Lower leg skin (tissue), 4 donors: ENCODE results near the gene TSPAN32. TPM values are rescaled to one million over a fixed set of nuclear protein-coding genes. Genes with fewer than 3 reads are reported as not detected.

ENCODE experiments used
- DNase-seq, 2 donors: peaks; one replicate each; pipeline ENCODE4 v3.0.0-alpha.2; 2019; ENCODE audit warnings: low spot score in 2 of 2
- H3K4me3 ChIP-seq: fragments of 200-600 bp; sonication (generic); 2 replicates; pipeline ENCODE4 v1.5.1; 2017; ENCODE audit warnings: mild to moderate bottlenecking, low read depth; ENCODE audit not compliant: poor library complexity, severe bottlenecking
- CTCF ChIP-seq, 3 donors: fragments of 450-650 bp; IDR thresholded peaks; one replicate each; pipeline ENCODE4 v1.5.1; 2016; ENCODE audit warnings: antibody characterized with exemption in 3 of 3, mild to moderate bottlenecking in 3 of 3, moderate library complexity in 2 of 3
- POLR2A ChIP-seq, 2 donors: fragments of 450-650 bp; IDR thresholded peaks; one replicate each; pipeline ENCODE4 v1.6.1; 2016 to 2017; ENCODE audit warnings: antibody characterized with exemption in 2 of 2, mild to moderate bottlenecking in 1 of 2, moderate library complexity in 1 of 2
- WGBS, 2 donors: methylation state at CpG; one replicate each; pipeline ENCODE4 v1.1.5; 2018; 5-methylcytosine and 5-hydroxymethylcytosine counted together
- intact Hi-C: fragments of 100-400 bp; cut with DNase I; formaldehyde crosslinking; loops from one replicate; pipeline ENCODE4 v1.15.0; 2023; ENCODE audit warnings: low total_unique reads
- total RNA-seq, 4 donors: library from RNA; depleted of rRNA; stranded (reverse); fragments of >200 nt; gene quantifications; one replicate each; pipeline ENCODE4 v1.1.0, GENCODE V29; 2016

The TSPAN32 gene
- total RNA-seq, 4 donors from 2014 or later = 0.30 to 2.4 (median 1.5) TPM

- DNase-seq = peak in 1 of 2 donors; percentile 83
- WGBS, 2 donors = 88 to 90% methylated on average over 26 to 33 of the region's 34 CpGs
- intact Hi-C loops = no loop called here
- TF ChIP-seq CTCF (IDR thresholded peaks at IDR 0.05) (no peak), POLR2A (IDR thresholded peaks at IDR 0.05) (no peak)
- no peak overlapping the region for H3K4me3 ChIP-seq
Measured at GRCh38 chr11:2313051-2313951, 11.5 kb downstream of the TSPAN32 start.

- TF ChIP-seq POLR2A (IDR thresholded peaks at IDR 0.05) = no peak
- TF ChIP-seq CTCF (IDR thresholded peaks at IDR 0.05) = no peak
- 86 to 90% methylated on average over 7 of the region's 7 CpGs for WGBS, 2 donors
- DNase-seq = peak in 1 of 2 donors; percentile 60
- intact Hi-C loops = no loop called here
- H3K4me3 ChIP-seq = no peak overlapping the region
Measured at GRCh38 chr11:2314136-2314524, 12.3 kb downstream of the TSPAN32 start.

- TF ChIP-seq POLR2A (IDR thresholded peaks at IDR 0.05) (no peak), CTCF (IDR thresholded peaks at IDR 0.05) (no peak)
- peak in 1 of 2 donors; percentile 94 for DNase-seq
- WGBS, 2 donors = 31 to 43% methylated on average over 9 to 14 of the region's 16 CpGs
- intact Hi-C loops = no loop called here
- H3K4me3 ChIP-seq = no peak overlapping the region
Measured at GRCh38 chr11:2314525-2315394, 12.9 kb downstream of the TSPAN32 start.

GRCh38 chr11:2315395-2316168, 13.8 kb downstream of the TSPAN32 start:
- no peak for DNase-seq

More at GRCh38 chr11:2315395-2316168, 13.8 kb downstream of the TSPAN32 start:
- 53 to 76% methylated on average over 11 to 15 of the region's 25 CpGs for WGBS, 2 donors
- intact Hi-C loops = no loop called here
- no peak for TF ChIP-seq POLR2A (IDR thresholded peaks at IDR 0.05)
- TF ChIP-seq CTCF (IDR thresholded peaks at IDR 0.05) = no peak
- H3K4me3 ChIP-seq = no peak overlapping the region
